Measurements from ENCODE around the gene GPR15LG.
"Not testable (repeated sequence)": the region's sequence is repeated elsewhere in the genome, so short reads cannot be mapped to it uniquely, and the experiment has no call there.

GPR15LG gene

GRCh38 chr10:84173501-84173929, at the start of gene GPR15LG:
TSS of gene GPR15LG (plus strand) at chr10:84173801. CDS start at chr10:84173852, 51 bp downstream.
- no peak for DNase-seq

DNA sequence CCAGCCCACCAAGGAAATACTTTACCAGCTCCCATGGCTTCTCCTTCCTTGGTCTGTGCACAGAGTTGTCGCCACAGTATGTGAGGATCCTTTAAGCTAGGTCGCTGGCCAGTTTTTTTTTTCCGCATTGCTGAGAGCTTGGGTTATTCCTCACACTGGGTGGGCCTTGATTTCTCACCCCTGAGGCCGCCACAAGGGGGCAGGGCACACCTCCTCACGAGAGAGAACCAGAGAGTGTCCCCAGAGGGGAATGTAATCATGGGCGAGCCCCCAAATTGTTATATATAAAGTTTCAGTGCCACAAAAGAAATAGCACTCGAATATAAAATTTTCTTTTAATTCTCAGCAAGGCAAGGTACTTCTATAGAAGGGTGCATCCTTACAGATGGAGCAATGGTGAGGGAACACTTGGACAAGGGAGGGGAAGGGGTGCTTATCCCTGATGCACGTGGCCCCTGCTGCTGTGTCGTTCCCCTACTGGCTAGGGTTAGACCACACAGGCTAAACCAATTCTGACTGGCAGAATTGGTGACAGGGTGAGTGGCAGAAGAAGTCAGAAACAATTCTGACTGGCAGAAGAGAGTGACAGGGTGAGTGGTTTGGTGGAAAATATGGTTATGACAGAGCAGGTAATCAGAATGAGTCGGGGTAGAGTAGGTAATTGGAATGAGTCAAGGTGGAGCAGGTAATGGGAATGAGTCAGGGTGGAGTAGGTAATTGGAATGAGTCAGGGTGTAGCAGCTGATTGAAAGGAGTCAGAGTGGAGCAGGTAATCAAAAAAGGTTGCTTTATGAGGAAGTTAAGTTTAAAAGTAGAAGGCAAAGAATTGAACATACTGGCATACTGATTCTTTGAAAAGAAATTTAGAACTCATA, 47.5 kb upstream of the GPR15LG start:
- not testable (repeated sequence) for DNase-seq

DNA sequence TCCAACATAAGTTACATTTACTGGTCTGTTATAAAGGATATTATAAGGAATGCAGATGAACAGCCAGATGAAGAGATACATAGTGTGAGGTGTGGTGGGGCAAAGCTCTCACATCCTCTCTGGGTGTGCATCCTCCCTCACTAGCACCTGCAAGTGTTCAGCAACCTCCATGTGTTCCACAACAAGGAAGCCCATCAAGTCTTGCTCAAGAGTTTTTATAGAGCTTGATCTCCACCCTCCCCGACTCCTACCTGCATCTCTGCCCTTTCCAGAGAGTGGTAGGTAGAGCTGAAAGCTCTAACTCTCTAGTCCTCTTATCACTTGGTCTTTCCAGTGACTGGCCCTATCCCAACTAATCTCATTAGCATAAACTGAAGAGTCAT, 46.8 kb upstream of the GPR15LG start:
- DNase-seq = no peak

DNA sequence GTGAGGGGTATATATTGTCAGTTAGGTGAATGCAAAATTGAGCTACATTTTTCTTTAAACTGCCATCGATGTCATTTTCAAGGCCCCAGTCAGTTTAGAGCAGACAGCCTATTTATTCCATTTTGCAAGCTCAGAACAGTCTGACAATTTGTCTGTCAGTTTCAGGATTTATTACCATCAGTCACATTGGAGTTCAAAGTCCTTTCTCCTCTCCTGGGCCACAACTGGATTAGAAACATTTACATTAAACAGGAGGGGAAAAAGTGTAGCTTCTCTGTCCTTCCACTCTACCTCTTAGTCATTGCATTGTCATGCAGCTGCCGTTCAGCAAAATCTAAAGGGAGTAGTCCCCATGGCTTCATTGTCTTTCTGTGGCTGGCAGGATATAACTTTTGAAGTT, 37.8 kb upstream of the GPR15LG start:
- no peak for DNase-seq

- DNase-seq = no peak
These were observed 35.8 kb upstream of the GPR15LG start for GRCh38 chr10:84137811-84138210.

DNA sequence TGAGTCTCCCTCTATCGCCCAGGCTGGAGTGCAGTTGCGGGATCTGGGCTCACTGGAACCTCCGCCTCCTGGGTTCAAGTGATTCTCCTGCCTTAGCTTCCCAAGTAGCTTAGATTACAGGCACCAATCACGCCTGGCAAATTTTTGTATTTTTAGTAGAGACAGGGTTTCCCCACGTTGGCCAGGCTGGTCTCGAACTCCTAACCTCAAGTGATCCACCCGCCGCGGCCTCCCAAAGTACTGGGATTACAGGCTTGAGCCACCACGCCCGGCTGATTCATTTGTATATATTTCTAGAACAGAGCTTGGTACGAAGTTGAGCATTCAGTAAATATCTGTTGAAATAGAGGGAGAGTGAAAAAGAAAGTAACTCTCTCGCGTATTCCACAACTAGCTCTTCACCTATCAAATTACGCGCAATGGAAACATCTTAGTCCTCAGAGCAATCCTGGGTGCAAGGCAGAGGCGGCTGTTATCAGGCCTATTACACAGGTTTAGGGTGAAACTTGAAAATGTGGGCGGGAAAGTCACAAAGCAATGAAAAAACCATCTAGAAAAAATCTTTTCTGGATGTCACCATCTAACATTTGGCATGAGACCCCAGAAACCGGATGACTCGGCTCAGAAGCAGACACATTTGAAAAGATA, 35.0 kb upstream of the GPR15LG start:
- DNase-seq = no peak

DNA sequence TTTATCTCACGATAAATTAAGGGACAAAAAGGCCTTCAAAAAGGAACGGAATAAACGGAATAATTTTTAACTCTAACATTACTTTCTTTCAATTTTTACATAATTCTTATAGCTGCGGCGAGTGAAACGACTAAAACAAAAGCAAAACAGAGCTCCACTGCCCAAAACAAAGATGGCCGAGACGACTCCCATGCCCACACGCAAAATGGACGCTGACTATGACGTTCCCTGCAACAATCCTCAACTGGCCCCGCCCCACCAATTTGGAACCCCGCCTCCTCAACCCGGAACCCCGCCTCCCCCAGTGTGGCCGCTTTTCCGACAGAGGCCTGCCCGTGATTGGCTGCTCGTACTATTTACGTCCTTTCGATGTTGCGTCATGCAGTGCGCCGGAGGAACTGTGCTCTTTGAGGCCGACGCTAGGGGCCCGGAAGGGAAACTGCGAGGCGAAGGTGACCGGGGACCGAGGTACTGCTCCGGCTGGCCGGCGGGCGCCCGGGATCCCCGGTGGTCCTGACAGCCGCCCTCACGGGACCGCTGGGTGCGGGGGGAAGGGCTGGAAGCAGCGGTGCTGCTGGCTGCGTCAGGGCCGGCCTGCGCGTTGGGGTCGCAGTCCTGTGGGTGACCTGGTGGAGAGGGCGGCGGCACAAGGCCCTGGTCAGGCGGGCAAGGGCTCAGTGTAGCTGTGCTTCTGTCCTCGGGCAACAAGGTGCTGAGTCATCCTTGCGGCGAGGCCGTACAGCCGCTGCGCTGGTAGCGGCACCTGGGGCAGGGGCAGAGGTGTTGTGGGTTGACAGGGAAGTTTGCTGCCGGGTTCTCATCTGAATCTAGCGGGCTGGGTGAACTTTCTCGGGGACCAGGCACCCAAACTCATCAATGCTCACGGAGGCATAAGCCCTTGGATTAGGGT, 34.2 kb upstream of the GPR15LG start, which contains the start of gene GHITM:
GHITM (plus strand) TSS at position 384 of the 910 bp plus-strand sequence. CDS start 1,992 bp downstream, outside the sequence.
- DNase-seq = peak; percentile 98

DNA sequence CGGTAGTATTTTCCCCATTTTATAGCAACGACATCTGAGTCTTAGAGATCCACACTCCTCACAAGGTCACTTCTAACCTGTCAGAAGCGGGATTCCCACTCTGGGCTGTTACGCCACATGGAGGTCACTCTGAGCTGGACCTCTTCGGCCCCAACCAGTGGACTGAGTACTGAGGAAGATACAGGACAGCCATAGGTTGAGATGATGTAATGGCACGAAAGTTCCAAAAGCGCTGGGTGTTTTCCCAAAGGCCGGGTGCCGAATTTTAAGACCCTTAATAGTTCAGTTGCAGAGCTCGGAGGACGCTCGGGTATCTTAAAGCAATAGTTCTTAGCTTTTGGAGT, 33.6 kb upstream of the GPR15LG start:
- DNase-seq = peak; percentile 35

GRCh38 chr10:84147347-84147746, 26.3 kb upstream of the GPR15LG start:
- DNase-seq = no peak

DNA sequence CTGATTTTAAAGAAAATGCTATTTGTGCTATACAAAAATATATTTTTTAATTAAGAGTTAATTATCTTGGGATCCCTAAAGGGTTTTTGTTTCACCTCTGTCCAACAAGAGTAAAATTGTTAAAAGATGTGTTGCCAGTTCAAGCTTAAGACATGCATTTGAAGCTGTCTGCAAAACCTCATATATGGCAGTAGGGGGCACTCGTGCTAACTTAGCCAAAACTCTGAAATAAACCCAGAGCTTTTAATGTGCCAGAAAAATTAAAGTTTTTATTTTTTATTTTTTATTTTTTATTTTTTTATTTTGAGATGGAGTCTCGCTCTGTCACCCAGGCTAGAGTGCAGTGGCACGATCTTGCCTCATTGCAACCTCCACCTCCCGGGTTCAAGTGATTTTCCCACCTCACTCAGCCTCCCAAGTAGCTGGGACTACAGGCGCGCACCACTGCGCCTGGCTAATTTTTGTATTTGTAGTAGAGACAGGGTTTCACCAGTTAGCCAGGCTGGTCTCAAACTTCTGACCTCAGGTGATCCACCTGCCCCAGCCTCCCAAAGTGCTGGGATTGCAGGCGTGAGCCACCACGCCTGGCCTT, 25.5 kb upstream of the GPR15LG start:
- peak; percentile 23 for DNase-seq

- no peak for DNase-seq
These were observed 23.7 kb upstream of the GPR15LG start for GRCh38 chr10:84149854-84150253.

DNA sequence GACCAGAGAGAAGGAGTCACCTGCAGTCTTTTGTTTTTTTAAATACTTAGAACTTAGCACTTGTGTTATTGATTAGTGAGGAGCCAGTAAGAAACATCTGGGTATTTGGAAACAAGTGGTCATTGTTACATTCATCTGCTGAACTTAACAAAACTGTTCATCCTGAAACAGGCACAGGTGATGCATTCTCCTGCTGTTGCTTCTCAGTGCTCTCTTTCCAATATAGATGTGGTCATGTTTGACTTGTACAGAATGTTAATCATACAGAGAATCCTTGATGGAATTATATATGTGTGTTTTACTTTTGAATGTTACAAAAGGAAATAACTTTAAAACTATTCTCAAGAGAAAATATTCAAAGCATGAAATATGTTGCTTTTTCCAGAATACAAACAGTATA, 20.8 kb upstream of the GPR15LG start:
- DNase-seq = no peak

- DNase-seq = no peak
These were observed 18.1 kb upstream of the GPR15LG start for GRCh38 chr10:84155521-84155920.

- no peak for DNase-seq
These were observed 17.6 kb upstream of the GPR15LG start for GRCh38 chr10:84156009-84156408.

GRCh38 chr10:84156768-84157167, 16.8 kb upstream of the GPR15LG start:
- DNase-seq = no peak

GRCh38 chr10:84158061-84158460, 15.5 kb upstream of the GPR15LG start:
- DNase-seq = no peak

DNA sequence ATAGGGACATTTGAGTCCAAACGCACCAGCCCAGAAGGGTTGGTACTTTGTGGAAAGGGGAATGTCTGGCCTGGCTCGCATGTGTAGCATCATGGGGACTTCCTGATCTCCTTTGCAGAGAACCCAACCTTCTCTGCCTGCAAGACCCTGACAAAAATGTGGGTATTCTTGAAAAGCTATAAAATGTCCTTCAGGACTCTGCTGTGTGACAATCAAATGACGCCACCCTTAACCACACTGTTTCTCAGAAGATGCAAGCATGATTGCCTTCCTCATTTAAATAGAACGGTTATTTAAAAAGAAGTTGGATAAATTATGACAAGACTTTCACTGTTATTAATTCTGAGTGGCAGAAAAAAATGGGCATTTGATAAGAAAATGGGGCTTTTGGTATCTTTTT, 15.1 kb upstream of the GPR15LG start:
- no peak for DNase-seq

DNA sequence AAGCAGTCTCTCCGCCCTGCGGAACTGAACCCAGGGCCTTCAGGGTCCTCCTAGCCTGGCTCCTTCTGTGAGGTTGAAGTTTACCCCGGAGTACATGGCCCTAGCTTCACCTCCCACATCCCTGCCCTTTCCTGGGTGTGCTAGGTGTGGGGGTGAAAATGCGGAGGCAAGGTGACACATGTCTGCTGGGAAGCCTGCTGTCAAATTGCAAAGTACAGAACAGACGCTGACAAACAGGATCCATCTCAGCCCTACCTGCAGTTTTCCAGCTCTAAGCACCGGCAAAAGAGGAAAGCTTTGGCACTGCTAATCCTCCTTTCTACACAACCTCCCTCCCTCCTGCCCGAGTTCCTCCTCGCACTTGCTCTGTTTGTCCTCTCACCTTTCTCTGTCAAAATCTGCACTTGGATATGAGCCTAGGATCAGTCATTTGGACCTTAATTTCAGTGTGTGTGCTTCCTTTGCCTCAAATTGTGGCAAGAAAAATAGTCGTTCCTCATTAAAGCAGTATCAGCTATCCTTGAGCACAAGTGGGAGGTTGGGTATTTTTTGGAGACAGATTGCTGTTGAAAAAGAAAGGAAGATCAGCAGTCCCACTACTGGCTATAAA, 14.4 kb upstream of the GPR15LG start:
- no peak for DNase-seq

- no peak for DNase-seq
These were observed 12.8 kb upstream of the GPR15LG start for GRCh38 chr10:84160663-84161362.

GRCh38 chr10:84163996-84164395, 9.6 kb upstream of the GPR15LG start:
- no peak for DNase-seq

DNA sequence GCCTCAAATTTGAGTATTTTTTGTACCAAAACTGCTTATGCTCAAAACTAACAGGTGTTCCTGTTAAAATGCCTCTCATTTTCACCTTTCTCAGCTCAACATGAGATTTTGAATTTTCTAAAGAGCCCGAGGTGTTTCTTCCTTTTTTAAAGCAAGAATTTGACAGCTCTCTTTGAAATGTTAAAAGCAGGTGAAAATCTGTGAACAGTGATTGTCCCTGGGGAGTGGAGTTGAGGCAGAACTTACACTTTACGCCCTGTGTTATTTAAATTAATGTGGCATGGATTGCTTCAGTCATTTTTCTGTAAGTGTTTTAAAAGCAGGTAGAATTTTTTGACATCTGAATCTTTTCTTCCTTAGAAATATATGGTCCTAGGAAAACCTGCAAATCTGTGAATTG, 9.2 kb upstream of the GPR15LG start:
- DNase-seq = no peak
